ENCODE data around the gene ECD.

The ECD gene

DNA sequence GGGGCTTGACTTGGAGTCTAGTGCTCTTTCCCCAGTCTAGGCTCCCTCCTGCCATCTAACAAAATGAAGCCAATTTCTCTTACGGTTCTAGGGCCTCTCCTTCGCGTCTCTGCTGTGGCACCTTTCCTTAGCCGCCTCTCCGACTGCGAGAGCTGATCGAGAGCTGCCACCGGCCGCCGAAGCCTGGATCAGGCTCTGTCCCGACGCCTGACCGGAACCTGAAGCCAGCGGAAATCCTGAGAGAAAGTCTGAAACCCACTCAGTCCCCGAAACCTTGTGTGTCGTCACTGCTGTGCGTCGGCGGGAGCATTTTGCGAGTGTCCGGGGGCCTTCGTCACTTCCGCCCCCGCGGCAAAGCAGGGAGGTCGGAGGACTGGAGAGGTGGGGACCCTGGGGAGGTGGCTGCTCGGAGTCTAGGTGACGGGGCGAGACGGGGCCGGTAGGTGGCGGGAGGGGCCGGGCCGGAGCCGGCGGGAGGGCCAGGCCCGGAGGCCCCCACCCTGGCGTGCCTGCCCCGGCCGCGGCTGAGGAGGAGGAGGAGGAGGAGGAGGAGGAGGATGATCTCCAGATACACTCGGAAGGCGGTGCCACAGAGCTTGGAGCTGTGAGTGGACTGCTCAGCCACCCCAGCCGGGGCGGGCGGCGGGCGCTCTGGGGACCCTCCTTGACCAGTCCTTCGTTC, at the start of gene ECD, which contains the start of gene FAM149B1:
Gene ECD, minus strand, starts transcription at position 226 of the 682 bp plus-strand sequence. CDS start 4,071 bp downstream, outside the sequence.
Gene FAM149B1, plus strand, starts transcription at position 337 of the 682 bp plus-strand sequence. Its CDS starts 221 bp downstream, at position 558.
- peak within 1 kb of the TSS; percentile 100 for H3K4me3 ChIP-seq (ENCODE audit: low read length)
- no peak for TF ChIP-seq ZNF274 (IDR thresholded peaks at IDR 0.05; ENCODE audit: low read depth, low read length)

DNA sequence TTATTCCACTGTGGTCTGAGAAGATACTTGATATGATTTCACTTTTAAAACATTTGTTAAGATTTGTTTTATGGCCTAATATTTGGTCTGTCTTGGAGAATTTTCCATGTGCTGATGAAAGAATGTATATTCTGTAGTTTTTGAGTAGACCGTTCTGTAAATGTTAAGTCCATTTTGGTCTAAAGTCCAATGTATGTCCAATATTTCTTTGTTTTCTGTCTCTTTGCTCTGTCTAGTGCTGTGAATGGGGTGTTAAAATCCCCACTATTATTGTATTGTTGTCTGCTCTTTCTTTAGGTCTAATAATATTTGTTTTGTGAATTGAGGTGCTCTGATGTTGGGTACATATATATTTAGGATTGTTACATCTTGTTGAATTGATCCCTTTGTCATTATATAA, 47.9 kb upstream of the ECD start:
- H3K4me3 ChIP-seq (ENCODE audit: low read length): no peak overlapping the region
- TF ChIP-seq ZNF274 (IDR thresholded peaks at IDR 0.05; ENCODE audit: low read depth, low read length): no peak

DNA sequence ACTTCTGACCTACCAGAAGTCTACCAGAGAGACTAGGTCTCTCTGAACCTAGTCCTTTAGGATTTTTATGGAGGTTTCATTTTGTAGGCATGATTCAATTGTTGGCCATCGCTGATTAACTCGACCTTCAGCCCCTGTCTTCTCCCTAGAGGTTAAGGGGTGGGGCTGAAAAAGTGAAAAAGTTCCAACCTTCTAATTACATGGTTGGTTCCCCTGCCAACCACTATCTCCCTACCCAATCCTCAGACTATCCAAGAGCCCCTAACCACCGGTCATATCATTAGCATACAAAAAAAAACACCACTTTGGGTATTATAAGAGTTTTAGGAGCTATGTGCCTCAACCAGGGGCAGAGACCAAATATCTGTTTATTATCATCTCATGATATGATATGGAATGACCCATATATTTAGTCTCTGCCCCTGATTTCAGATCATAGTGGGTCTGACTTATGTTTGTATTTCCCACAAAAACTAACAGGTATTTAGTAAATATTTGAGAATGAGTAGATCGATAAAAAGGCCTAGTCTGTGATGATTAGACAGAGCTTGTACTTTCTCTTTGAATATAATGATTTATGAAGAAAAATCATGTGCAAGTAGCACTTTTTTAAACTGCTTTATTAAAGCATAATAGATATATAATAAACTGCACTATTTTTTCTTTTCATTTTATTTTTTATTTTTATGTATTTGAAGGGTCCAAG, 43.5 kb upstream of the ECD start:
- no peak overlapping the region for H3K4me3 ChIP-seq (ENCODE audit: low read length)
- no peak for TF ChIP-seq ZNF274 (IDR thresholded peaks at IDR 0.05; ENCODE audit: low read depth, low read length)

DNA sequence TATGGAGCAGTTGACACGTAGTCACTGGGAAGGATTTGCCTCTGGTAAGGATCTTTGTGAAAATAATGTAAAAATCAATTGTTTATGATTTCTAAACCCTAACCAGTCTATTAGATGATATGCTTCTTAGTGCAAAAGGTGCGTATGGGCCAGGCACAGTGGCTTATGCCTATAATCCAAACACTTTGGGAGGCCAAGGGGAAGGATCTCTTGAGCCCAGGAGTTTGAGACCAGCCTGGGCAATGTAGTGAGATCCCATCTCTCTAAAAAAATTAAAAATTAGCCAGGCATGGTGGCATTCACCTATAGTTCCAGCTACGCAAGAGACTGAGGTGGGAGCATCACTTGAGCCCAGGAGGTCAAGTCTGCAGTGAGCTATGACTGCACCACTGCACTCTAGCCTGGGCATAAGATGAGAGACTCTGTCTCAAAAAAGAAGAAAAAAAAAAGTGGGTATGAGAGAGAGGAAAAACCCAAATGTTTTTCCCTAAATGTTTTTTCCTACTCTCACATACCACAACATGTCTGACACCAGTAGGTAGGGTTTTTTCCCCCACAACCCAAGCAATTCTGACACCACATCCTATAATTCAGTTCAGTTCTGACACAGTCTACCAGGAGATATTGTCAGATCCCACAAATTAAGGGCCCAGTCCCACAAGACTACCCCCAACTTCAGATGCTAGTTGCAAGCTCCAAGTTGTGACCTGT, 42.7 kb upstream of the ECD start:
- TF ChIP-seq ZNF274 (IDR thresholded peaks at IDR 0.05; ENCODE audit: low read depth, low read length): no peak
- no peak overlapping the region for H3K4me3 ChIP-seq (ENCODE audit: low read length)

DNA sequence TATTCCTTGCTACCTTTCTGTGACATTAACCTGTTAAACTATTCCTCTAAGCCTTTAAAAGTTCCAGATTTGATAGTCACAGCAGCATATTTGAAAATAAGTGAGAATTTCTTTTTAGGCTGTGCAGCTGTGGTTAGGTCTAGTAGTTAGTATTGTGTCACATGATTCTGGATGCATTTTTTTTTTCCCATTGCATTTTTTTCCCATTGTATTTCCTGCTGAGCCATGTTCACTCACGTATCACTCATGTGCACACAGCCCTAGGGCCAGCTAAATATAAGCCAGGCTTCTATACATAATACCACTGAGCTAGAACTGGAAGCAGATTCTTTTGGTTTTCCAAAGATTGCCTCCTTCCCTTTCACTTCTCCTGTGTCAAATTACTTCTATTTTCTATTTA, 41.9 kb upstream of the ECD start:
- no peak for TF ChIP-seq ZNF274 (IDR thresholded peaks at IDR 0.05; ENCODE audit: low read depth, low read length)
- H3K4me3 ChIP-seq (ENCODE audit: low read length): no peak overlapping the region

DNA sequence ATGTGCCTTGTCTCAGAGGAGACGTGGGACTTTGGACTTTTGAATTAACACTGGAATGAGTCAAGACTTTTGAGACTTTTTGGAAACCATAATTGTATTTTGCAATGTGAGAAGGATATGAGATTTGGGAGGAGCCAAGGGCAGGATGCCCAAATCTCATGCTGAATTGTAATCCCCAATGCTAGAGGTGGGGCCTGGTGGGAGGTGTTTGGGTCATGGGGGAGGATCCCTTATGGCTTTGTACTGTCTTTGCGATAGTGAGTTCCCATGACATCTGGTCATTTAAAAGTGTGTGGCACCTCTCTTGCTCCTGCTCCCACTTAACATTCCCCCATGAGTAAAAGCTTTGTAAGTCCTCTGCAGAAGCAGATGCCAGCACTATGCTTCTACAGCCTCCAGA, 40.1 kb upstream of the ECD start:
- H3K4me3 ChIP-seq (ENCODE audit: low read length): no peak overlapping the region
- no peak for TF ChIP-seq ZNF274 (IDR thresholded peaks at IDR 0.05; ENCODE audit: low read depth, low read length)

DNA sequence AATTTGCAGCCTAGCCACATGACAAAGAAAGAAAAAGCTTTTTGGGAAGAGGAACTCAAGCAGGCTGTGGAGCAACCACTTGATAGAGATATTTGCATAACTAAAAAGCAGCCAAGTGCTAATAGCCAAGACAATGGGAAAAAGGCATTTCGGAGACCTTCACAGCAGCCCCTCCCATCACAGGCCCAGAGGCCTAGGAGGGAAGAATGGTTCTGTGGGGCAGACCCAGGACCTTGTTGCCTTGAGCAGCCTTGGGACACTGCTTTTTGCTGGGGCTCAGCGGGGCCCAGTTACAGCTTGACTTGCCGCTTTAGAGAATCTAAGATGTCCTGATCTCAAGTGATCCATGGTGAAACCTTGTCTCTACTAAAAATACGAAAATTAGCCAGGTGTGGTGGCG, 38.6 kb upstream of the ECD start:
- no peak overlapping the region for H3K4me3 ChIP-seq (ENCODE audit: low read length)
- TF ChIP-seq ZNF274 (IDR thresholded peaks at IDR 0.05; ENCODE audit: low read depth, low read length): no peak

DNA sequence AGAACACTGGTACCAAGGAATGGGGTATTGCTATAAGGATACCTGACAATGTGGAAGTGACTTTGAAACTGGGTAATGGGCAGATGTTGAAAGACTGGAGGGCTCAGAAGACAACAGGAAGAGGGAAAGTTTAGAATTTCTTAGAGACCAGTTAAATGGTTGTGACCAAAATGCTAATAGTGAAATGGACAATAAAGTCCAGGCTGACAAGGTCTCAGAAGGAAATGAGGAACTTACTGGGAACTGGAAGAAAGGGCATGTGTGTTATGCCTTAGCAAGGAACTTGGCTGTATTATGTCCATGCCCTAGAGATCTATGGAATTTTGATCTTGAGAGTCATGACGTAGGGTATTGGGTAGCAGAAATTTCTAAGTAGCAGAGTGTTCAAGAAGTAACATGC, 38.1 kb upstream of the ECD start:
- H3K4me3 ChIP-seq (ENCODE audit: low read length): no peak overlapping the region
- no peak for TF ChIP-seq ZNF274 (IDR thresholded peaks at IDR 0.05; ENCODE audit: low read depth, low read length)

DNA sequence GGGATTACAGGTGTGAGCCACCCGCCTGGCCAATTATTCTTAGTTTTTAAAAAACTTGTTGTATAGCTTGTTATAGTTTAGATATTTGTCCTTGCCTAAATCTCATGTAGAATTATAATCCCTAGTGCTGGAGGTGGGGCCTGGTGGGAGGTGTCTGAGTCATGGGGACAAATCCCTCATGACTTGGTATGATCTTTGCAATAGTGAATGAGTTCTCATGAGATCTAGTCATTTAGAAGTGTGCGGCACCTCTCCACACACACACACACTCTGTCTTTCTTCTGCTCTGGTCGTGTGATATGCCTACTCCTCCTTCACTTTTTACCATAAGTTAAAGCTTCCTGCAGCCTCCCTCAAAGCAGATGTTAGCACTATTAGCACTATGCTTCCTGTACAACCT, 37.3 kb upstream of the ECD start:
- TF ChIP-seq ZNF274 (IDR thresholded peaks at IDR 0.05; ENCODE audit: low read depth, low read length): no peak

DNA sequence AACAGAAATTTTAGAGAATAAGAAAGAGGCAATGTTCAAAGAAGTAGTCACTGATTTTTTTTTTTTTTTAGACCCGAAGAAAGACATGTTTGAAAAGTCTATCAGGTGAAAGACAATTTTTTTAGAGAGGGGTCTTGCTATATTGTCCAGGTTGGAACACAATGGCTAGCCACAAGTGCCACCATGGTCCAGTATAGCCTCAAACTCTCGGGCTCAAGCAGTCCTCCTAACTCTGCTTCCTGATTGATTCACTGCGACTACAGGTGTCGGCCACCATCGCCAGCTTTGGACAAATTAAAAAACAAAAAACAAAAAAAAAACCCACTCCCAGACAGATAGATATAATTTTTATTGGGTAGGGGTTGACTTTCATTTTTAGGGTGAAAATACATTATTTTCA, 22.4 kb upstream of the ECD start:
- H3K4me3 ChIP-seq (ENCODE audit: low read length): no peak overlapping the region
- TF ChIP-seq ZNF274 (IDR thresholded peaks at IDR 0.05; ENCODE audit: low read depth, low read length): no peak

More for the DNA sequence above, 37.3 kb upstream of the ECD start:
- H3K4me3 ChIP-seq (ENCODE audit: low read length): no peak overlapping the region

DNA sequence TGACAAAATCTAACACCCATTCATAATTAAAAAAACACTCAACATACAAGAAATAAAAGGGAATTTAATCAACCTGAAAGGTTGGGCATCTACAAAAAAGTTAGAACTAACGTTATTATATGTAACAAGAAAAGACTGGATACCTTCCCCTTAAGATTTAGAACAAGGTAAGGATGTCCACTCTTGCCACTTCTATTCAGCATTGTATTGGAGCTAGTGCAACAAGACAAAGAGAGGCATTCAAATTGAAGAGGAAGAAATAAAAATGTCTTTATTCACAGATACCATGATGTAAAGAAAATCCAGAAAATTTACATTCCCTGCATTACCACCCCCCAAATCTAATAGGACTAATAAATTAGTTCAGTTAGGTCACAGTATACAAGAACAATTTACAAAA, 18.5 kb upstream of the ECD start:
- no peak for TF ChIP-seq ZNF274 (IDR thresholded peaks at IDR 0.05; ENCODE audit: low read depth, low read length)
- no peak overlapping the region for H3K4me3 ChIP-seq (ENCODE audit: low read length)

DNA sequence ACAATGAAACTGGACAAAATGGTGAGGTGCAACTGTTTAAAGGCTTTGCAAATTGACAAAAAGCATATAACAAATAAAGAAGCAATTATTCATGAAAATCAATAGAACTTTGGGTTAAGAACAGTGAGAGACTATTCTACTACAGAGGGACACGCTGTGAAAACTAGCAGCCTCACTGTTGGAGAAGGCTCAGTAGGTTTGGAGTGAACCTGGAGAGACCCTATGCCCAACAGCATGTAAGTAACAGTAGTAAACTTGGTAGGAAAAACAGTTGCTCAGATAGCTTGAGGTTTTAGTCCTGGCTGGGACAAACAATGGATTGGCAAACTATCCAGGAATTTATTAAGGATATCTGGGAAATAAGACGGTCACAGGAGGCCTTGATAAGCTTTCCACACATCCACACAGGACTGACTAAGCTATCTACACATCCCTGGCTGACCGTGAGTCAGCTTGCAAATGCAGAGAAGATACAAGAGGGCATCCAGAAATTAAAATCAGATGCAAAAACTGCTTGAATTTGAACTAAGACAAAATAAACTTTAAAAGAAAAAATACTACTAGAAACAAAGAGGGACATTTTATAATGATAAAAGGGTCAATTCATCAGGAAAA, 16.0 kb upstream of the ECD start:
- H3K4me3 ChIP-seq (ENCODE audit: low read length): no peak overlapping the region
- no peak for TF ChIP-seq ZNF274 (IDR thresholded peaks at IDR 0.05; ENCODE audit: low read depth, low read length)

DNA sequence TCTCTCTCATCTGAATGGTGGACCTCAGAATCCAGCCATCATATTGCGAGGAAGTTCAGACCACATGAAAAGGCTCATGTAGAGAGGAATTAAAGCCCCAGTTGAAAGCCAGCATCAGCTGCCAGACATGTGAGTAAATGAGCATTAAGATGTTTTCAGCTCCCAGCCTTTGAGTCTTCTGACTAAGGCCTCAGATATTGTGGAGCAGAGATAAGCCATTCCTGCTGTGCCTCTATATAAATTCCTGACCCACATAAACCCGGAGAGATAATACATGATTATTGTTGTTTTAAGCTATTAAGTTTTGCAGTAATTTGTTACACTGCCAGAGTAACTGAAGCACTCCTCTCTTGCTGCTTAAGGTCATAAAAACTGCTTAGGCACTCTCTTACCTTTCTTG, 14.8 kb upstream of the ECD start:
- TF ChIP-seq ZNF274 (IDR thresholded peaks at IDR 0.05; ENCODE audit: low read depth, low read length): no peak
- H3K4me3 ChIP-seq (ENCODE audit: low read length): no peak overlapping the region

DNA sequence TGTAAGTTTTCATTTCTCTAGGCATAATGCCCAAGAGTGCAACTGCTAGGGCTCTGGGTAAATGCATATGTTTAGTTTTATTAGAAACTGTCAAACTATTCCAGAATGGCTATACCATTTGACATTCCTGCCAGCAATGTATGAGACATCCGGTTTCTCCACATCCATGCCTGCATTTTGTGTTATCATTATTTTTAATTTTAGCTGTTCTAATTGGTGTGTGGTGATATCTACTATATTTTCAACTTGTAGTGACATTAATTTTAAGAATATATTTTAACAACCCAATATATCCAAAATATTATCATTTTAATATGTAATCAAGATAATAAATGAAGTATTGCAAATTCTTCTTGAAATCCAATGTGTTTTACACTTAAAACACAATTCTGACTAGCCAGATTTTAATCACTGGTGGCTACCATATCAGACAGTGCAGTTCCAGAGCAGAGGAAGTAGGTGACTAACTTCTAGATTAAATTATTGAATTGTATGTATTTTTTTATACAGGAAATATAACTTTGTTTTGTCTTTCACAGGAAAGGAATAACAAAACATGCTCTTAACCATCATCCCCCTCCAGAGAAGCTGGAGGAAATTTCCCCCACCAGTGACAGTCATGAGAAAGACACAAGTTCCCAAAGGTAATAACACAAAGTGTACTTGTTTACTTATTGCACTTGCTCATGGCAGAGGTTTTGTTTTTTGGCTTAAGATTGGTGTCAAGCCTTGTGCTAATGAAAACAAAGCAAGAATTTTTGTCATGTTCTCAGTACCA, 6.5 kb upstream of the ECD start:
- no peak for TF ChIP-seq ZNF274 (IDR thresholded peaks at IDR 0.05; ENCODE audit: low read depth, low read length)
- H3K4me3 ChIP-seq (ENCODE audit: low read length): no peak overlapping the region
